Globus pallidus (tissue), 1 donor: ENCODE measurements around the gene KRTAP10-12.
"Not testable (repeated sequence)": the region's sequence is repeated elsewhere in the genome, so short reads cannot be mapped to it uniquely, and the experiment has no call there.

Source experiments
- DNase-seq: peaks from one replicate; pipeline ENCODE4 v3.0.0-alpha.2; 2015; ENCODE audit warnings: low spot score

Gene KRTAP10-12, protein sequence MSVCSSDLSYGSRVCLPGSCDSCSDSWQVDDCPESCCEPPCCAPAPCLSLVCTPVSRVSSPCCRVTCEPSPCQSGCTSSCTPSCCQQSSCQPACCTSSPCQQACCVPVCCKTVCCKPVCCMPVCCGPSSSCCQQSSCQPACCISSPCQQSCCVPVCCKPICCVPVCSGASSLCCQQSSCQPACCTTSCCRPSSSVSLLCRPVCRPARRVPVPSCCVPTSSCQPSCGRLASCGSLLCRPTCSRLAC

DNA sequence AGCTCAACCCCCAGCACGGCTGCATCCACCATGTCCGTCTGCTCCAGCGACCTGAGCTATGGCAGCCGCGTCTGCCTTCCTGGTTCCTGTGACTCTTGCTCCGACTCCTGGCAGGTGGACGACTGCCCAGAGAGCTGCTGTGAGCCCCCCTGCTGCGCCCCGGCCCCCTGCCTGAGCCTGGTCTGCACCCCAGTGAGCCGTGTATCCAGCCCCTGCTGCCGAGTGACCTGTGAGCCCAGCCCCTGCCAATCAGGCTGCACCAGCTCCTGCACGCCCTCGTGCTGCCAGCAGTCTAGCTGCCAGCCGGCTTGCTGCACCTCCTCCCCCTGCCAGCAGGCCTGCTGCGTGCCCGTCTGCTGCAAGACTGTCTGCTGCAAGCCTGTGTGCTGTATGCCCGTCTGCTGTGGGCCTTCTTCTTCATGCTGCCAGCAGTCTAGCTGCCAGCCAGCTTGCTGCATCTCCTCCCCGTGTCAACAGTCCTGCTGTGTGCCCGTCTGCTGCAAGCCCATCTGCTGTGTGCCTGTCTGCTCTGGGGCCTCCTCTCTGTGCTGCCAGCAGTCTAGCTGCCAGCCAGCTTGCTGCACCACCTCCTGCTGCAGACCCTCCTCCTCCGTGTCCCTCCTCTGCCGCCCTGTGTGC lies at the start of gene KRTAP10-12:
Gene KRTAP10-12 (plus strand): TSS at position 1 of the 639 bp plus-strand sequence. CDS start 30 bp downstream, at position 31.
- not testable (repeated sequence) for DNase-seq

DNA sequence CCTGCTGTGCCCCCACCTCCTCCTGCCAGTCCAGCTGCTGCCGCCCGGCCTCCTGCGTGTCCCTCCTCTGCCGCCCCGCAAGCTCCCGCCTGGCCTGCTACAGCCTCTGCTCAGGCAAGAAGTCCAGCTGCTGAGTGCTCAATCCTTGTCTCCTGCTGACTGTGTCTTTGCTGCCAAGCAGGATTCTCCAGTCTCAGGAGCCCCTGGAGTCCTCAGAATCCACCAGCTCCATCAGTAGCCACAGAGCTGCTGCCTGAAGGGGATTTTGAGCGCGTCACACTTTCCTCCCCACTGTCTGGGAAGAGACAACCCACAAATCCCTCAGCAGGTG lies 49.8 kb upstream of the KRTAP10-12 start:
- no peak for DNase-seq

DNA sequence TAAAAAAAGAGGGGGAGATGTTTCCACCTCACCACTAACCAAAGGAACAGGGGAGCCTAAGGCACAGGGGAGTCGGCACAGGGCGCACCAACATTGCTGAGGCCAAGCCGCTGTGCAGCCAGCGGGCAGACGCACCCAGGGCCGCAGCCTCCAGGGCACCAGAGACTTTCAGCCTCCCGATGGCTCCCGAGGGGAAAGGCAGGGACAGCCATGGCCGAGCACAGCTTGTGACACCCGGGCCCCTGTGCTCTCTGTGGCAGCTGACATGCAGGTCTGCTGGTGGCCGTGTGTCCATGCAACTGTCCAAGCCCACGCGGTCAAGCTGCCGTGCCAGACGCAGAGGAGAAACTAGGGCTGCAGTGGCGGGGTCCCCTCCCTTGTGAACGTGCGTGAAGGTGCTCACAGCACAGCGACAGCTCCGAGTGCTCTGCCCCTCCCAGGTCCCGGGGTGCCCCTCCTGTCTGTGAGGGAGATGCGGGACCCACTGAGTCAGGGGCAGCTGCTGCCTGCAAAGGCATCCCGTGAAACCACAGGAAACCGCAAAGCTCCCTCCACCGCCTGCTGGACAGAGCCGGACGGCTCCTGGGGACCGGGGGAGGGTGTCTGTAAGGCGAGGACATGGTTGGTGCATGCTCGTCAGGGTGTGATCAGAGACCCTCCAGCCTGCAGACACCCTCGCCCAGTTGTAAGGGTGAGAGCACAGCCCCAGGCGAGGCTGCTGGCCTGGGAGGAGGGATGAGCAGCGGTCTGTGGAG lies 48.2 kb upstream of the KRTAP10-12 start:
- no peak for DNase-seq

DNA sequence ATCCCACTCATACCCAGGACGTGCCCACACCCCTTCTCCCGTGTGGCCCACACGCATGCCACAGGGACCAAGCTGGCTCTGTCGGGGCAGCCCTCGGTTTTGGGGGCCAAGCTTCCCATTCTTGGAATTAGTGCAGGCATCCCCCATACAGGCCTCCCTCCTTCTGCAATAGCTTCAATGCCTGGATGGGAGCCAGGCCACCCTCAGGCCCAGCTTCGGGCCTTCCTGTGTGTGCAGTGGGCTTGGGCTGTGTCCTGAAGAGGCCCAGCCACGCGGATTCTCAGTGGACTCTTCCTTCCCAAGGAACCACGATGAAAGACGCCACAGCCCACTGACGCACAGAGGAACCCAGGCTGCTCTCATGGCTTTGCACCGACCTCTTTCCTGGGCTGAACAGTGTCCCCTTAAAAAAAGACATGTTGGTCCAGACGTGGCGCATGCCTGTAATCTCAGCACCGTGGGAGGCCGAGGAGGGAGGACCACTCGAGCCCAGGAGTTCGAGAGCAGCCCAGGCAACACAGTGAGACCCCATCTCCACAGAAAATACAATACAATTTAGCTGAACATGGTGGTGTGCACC lies 47.4 kb upstream of the KRTAP10-12 start:
- DNase-seq = no peak

DNA sequence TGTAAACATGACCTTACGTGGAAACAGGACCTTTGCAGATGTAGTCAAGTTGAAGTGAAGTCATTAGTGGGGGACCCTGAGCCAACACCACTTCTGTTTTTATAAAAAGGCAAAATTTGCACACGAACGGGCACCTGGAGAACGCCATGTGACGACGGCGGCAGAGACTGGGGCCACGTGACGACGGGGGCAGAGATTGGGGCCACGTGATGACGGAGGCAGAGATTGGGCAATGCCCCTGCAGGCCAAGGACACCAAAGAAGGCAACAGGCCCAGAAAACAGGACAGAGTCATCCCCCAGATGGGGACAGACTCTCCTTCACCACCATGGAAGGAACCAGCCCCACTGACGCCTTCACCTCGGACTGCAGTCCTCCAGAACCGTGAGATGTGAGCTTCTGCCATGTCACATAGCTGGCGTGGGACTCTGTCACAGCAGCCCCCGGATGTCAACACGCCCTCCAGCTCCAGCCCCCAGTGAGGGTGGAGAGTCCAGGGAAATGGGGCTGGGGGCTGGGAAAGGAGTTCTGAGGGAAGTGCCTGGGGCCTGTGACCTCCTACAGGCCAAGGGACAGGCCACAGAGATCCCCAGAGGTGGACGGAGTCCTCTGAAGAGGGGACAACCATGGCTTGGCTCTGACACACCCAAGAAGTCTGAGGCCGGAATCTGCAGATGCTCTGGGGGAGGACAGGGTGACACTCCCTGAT lies 46.6 kb upstream of the KRTAP10-12 start:
- DNase-seq = no peak

DNA sequence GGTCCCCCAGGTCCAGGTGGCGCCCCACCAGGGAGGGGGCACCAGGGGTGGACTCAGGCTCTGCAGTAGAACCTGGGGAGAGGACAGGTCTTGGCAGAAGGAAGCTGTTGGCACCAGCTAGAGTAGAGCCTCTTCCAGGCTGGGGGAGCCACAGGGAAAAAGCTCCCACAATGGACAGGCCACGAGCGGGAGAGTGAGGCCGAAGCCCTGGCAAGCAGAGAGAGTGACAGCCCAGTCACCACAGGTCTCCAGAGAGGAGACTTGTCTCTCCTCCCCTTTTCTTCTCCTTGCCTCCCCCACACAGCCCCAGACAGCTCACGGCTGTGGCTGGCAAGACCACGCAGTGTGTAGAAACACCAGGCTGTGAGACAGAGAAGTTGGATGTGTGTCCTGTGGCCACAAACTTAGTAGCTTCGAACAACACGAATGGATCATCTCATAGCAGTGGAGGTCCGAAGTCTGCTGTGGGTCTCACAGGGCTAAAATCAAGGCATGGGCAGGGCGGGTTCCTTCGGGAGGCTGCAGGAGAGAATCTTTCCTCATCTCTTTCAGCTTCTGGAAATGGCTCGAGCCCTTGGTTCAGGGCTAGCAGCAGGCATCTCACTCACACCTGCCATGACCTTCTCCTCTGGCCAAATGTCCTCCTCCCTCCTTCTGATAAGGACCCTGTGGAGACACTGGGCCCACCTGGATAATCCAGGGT lies 45.8 kb upstream of the KRTAP10-12 start:
- DNase-seq = no peak

DNA sequence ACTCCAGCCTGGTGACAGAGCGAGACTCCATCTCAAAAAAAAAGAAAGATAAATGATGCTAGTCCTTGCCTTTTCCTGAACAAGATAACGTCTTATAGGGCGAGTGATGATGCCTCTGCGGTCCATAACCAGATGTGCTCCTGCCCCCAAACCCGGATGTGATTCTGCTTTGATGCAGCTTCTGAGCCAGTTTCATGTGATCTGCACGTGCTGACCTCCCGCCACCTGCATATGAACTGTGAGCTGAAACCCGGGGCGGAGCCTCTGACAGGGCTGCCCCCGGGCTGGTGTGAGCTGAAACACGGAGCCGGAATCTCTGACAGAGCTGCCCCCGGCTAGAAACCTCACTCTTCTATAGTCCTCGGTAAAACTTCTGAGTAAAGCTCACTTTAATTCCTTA lies 43.8 kb upstream of the KRTAP10-12 start:
- DNase-seq = no peak

DNA sequence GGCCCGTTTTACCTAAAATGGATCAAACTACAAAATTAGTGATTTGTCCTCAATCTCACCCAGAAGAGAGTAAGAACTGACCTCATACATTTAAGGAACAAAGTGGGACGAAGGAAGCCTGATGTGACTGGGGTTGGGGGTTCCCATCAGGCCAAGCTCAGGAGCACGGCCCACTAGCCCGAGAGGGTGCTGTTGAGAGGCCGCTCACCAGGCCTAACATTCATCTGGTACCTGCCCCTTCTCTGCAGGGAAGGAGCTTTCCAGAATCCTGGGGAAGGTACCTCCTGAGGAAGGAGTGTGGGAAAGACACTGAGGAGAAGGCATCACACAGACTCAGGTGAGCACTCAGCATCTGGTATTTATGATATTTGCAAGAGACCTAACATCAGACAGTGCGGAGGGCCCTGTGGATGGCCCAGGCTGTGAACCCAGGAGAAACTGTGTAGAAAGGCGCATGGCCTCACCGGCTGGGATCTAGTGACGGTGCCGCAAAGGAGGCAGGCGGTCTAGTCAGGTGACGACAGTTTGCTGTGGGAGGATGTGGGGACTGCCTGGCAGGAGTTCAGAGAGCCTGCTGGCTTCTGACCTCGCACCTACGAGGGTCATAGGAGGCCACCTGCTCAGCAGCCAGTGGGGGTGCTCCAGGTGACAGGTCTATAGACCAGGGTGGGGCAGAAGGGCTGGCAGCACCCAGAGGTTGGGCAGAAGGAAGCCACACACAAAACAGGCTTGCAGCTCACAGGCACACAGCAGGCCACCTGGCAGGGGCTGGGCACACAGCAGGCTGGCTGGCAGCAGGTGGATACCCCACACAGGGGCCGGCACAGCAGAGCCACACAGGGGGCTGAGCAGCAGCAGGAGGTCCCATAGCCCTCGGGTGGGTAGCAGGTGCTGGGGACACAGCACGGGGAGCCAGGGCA lies 43.1 kb upstream of the KRTAP10-12 start:
- DNase-seq = no peak

DNA sequence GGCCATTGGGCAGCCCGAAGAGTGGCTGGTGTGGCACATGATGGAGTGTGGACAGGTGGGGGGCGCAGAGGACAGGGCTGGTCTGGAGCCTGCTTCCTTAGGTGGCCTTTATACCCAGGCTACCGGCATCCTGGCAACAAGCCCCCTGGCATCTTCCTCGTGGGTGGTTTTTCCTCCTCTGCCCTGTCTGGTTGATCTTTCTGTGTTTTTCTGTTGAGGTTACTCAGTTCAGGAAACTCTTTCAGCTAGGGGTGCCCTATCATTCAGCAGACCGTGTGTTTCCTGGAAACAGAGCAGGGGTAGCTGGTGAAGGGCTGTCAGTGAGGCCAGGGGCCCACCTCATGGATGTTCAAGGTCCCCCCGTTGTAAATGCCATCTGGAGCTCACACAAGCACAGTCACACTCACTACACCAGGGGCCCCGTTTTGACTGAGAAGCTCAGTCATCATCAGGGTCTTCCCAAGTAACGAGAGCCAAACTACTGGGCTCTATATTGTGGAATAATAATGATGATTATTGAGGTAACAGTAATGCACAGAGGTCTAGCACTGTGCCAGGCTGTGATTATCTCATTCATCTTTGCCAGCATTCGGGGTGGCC lies 42.3 kb upstream of the KRTAP10-12 start, which contains the start of gene KRTAP12-4:
Gene KRTAP12-4 (minus strand): TSS at position 84 of the 600 bp plus-strand sequence. CDS start 45 bp downstream, at position 39.
- no peak for DNase-seq

DNA sequence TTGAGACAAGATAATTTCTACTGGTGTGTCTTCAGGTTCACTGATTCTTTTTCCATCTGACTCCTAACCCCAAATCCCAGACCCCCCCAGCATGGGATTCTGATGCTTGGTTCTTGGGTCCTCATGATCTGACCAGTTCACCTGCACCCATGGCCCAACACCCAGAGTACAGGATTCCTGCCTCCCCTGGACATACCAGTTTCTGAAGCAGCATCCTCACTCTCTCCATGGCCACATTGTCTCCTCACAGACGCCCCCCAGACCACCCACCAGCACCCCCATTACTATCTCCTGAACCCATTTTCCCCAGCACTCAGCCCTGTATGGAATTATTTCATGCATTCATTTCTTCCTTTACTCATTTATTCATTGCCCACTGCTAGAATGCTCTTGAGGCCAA lies 40.1 kb upstream of the KRTAP10-12 start:
- DNase-seq = no peak

DNA sequence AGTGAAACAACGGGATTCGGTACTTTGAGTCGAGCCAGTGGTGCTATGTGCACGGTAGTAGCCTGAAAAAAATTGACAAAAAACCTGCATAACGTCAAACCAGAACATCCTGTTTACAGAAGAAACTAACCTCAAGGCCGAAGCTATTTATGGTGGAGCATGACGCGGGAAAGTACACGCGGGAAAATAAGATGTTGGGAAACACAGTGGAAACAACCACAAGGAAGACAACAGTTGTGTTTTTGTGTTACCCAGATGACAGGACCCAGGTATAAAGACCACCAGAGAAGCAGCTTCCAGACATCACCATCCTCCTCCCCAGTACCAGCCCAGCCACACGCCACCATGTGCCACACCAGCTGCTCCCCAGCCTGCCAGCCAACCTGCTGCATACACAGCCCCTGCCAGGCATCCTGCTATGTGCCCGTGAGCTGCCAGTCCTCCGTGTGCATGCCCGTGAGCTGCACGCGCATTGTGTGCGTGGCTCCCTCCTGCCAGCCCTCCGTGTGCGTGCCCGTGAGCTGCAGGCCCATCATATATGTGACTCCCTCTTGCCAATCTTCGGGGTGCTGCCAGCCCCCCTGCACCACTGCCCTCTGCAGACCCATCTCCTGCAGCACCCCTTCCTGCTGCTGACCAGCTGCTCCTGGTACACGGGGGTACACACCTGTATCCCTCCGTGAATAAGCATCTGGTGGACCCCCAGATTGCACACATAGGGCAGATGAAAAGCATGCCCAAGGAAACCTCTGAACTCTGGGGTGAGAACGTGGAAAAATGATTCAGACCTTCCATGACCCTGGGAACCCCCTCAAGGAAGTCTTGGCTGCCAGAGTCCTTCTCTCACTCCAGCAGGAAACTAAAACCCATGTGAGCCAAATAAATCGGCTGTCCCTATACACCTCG lies 39.1 kb upstream of the KRTAP10-12 start, which contains the start of gene KRTAP12-3:
Gene KRTAP12-3 (plus strand): TSS at position 298 of the 906 bp plus-strand sequence. CDS start 48 bp downstream, at position 346.
- DNase-seq = no peak

DNA sequence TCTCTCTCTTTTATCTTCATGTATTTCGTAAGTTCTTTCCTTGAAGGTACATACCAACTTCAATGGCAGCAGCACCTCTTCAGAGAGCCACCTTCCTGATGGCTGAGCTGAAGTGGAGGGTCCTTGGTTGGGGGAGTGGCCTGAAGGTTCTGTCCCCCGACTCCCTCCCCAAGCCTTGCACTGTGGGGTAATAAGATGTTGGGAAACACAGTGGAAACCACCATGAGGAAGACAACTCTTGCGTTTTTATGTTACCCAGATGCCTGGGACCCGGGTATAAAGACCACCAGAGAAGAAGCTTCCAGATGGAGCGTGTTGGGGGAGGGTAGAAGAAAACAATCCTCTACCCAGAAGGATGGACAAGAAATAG lies 38.4 kb upstream of the KRTAP10-12 start:
- no peak for DNase-seq

DNA sequence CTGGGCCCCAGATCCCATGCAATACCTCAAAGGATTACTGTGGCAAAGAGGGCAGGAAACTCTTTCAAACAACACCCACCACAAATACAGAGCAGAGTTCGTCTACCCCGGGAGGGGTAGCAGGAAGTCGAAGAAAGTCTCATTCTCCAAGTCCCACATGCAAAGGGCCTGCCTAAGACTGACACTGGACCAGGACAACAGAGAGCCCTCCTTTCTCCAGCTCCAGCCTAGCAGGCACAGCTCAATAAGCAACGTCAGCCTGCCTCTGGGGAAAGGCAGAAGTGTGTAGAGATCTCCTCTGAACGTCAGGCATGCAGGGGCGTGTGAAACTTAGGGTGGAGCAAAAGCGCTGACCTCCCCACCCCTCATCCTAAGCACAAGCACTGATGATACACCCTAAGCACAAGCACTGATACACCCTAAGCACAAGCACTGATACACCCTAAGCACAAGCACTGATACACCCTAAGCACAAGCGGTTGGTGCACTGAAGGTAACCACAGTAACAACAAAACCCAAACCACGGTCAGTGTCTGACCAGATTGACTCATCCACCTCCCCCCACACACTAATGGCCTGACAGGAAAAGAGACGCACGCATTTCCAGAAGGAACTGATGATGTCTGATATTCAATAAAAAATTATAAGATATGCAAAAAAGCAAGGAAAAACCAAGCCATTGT lies 37.9 kb upstream of the KRTAP10-12 start:
- DNase-seq = no peak

DNA sequence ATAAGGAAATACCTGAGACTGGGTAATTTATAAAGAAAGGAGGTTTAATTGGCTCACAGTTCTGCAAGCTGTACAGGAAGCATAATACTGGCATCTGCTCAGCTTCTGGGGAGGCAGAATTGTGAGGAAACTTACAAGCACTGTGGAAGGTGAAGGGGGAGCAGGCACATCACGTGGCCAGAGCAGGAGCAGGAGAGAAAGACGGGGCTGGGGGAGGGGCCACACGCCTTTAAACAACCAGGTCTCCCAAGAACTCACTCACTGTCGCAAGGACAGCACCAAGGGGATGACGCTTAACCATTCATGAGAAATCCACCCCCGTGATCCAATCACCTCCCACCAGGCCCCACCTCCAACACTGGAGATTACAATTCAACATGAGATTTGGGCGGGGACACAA lies 35.4 kb upstream of the KRTAP10-12 start:
- DNase-seq = not testable (repeated sequence)

DNA sequence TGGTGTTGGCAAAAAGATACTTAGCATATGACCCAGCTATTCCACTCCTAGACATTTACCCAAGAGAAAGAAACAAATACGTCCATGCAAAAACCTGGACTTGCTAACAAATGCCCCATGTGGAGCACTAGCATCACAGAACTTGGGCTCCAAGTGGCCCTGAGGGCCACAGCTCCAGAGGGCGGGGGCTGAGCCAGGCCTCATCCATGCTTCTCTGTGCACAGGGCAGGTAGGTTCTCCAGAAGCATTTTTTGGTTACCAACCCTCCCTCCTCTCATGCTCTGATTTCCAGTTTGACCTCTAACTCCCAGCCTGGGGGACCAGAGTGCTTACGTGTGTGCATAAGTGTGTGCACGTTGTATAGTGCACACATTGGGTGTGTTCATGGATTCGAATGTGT lies 32.3 kb upstream of the KRTAP10-12 start:
- DNase-seq = no peak

DNA sequence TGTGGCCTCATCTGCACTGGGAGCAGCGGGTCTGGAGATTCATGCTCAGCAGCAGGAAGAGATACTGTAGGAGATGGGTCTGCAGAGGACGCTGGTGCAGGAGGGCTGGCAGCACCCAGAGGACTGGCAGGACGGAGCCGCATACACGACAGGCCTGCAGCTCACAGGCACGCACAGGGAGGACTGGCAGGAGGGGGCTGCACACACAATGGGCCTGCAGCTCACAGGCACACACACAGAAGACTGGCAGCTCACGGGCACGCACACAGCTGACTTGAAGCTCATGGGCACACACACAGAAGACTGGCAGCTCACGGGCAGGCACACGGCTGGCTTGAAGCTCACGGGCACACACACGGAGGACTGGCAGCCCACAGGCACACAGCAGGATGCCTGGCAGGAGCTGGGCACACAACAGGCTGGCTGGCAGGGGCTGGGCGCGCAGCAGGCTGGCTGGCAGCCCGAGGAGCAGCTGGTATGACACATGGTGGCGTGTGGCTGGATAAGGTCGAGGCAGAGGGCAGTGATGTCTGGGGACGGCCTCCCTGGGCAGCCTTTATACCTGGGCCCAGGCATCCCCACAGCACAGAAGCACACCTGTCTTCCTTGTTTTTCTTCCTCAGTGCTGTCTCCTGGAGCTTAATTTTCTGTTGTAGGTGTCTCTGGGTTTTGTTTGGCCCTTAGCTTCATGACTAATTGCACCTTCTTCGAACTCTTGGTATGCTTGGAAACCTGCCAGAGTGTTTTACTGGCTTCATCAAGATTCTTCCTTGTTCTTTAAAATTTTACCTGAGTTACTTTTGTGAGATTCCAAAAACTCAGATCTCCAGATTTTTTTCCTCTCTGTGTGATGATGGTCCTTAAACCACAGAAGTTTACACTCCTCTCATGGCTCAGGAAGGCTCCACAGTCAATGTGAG lies 30.3 kb upstream of the KRTAP10-12 start, which contains the start of gene KRTAP12-2:
Gene KRTAP12-2 (minus strand): TSS at position 527 of the 920 bp plus-strand sequence. CDS start 41 bp downstream, at position 486.
- DNase-seq = no peak

DNA sequence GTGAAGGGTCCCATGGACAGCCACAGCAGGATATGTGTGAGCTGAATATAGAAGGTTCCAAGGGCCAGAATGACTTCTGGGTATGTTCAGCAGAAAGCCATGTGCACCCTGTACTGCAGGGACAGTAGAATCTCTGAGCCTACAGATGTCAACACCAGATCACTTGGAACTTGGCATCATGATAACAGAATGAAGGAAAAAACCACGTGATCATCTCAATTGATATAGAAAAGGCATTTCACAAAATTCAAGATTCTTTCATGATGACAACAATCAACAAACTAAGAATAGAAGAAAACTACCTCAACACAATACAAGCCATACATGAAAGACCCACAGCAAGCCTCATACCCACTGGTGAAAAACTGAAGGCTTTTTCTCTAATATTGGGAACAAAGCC lies 29.4 kb upstream of the KRTAP10-12 start:
- no peak for DNase-seq
